GM23248 (cell line): ENCODE results near the gene GALNT13. TPM values are rescaled to one million over a fixed set of nuclear protein-coding genes. Genes with fewer than 3 reads are reported as not detected.

Experiments used
- DNase-seq: peaks from one replicate; pipeline ENCODE4 v3.0.0-alpha.2; 2015
- H2AFZ ChIP-seq: fragments of 200-600 bp; sonication (generic); 2 replicates; pipeline ENCODE4 v1.6.1; 2016; ENCODE audit warnings: antibody characterized with exemption
- H3F3A ChIP-seq: fragments of 200-600 bp; sonication (generic); 2 replicates; pipeline ENCODE4 v1.6.1; 2016; ENCODE audit warnings: mild to moderate bottlenecking, antibody characterized with exemption, mixed run types; ENCODE audit not compliant: insufficient read depth
- H3K27ac ChIP-seq: fragments of 200-600 bp; sonication (generic); 2 replicates; pipeline ENCODE4 v1.5.1; 2016; ENCODE audit warnings: mild to moderate bottlenecking
- H3K27me3 ChIP-seq: fragments of 200-600 bp; sonication (generic); replicated peaks from 2 replicates; pipeline ENCODE4 v1.6.1; 2016; ENCODE audit warnings: mild to moderate bottlenecking; ENCODE audit not compliant: insufficient read depth
- H3K36me3 ChIP-seq: fragments of 200-600 bp; sonication (generic); 2 replicates; pipeline ENCODE4 v1.6.1; 2016; ENCODE audit warnings: low read depth, mild to moderate bottlenecking
- H3K4me1 ChIP-seq: fragments of 200-600 bp; sonication (generic); 2 replicates; pipeline ENCODE4 v1.6.1; 2016; ENCODE audit warnings: mild to moderate bottlenecking; ENCODE audit not compliant: insufficient read depth
- H3K4me2 ChIP-seq: fragments of 200-600 bp; sonication (generic); one replicate; pipeline ENCODE4 v1.6.1; 2016; ENCODE audit warnings: mild to moderate bottlenecking; ENCODE audit not compliant: unreplicated experiment
- H3K4me3 ChIP-seq: fragments of 200-600 bp; sonication (generic); 2 replicates; pipeline ENCODE4 v1.5.1; 2016; ENCODE audit warnings: mild to moderate bottlenecking
- H3K79me2 ChIP-seq: fragments of 200-600 bp; sonication (generic); 2 replicates; pipeline ENCODE4 v1.6.1; 2016; ENCODE audit warnings: mild to moderate bottlenecking; ENCODE audit not compliant: insufficient read depth
- H3K9ac ChIP-seq: fragments of 200-600 bp; sonication (generic); 2 replicates; pipeline ENCODE4 v1.6.1; 2016; ENCODE audit warnings: mild to moderate bottlenecking
- H3K9me2 ChIP-seq: fragments of 200-600 bp; sonication (generic); 2 replicates; pipeline ENCODE4 v1.6.1; 2016; ENCODE audit warnings: mixed run types, mild to moderate bottlenecking, moderate library complexity; ENCODE audit not compliant: insufficient read depth
- H3K9me3 ChIP-seq: fragments of 200-600 bp; sonication (generic); one replicate; pipeline ENCODE4 v1.6.1; 2017; ENCODE audit warnings: low read depth
- H4K20me1 ChIP-seq: fragments of 200-600 bp; sonication (generic); 2 replicates; pipeline ENCODE4 v1.6.0; 2016; ENCODE audit not compliant: insufficient read depth
- EZH2 ChIP-seq: fragments of 200-600 bp; sonication (generic); IDR thresholded peaks from 2 replicates; pipeline ENCODE4 v1.6.1; 2018; ENCODE audit warnings: antibody characterized with exemption, mild to moderate bottlenecking; ENCODE audit not compliant: insufficient read depth, poor library complexity, severe bottlenecking
- EZH2phosphoT487 ChIP-seq: fragments of 200-600 bp; sonication (generic); IDR thresholded peaks from 2 replicates; pipeline ENCODE4 v1.6.1; 2018; ENCODE audit warnings: antibody characterized with exemption, moderate library complexity, mild to moderate bottlenecking, low read depth; ENCODE audit not compliant: insufficient read depth
- WGBS, 2 experiments: methylation state at CpG; one replicate each; pipeline ENCODE4 v1.1.6; 2015 to 2017; ENCODE audit warnings: low lambda C conversion rate in 2 of 2, low coverage in 1 of 2; ENCODE audit errors: missing lambda C conversion rate in 2 of 2; 5-methylcytosine and 5-hydroxymethylcytosine counted together
- in situ Hi-C: fragments of 300-500 bp; cut with MboI; formaldehyde crosslinking; loops from 2 replicates; pipeline ENCODE4 v1.15.0; 2020
- polyA plus RNA-seq: library from polyadenylated mRNA; unstranded; fragments of >200 nt; fragmentation: Nextera tagmentation; extraction: Ambion mirVana; gene quantifications from 2 replicates; pipeline ENCODE4 v1.2.1, GENCODE V29; 2016
- total RNA-seq: library from RNA; depleted of rRNA; stranded (reverse); fragments of >200 nt; shearing (Covaris generic); gene quantifications from 2 replicates; pipeline ENCODE4 v1.2.3, GENCODE V29; 2014

The GALNT13 gene
- total and polyA plus RNA-seq, 2 experiments from 2014 or later, result 0.11 TPM; not detected in 1

GRCh38 chr2:153858250-153858649, 13.5 kb upstream of the GALNT13 start:
- no peak overlapping the region for H3K27ac ChIP-seq
- H3K9ac ChIP-seq, result no peak overlapping the region
- H3K4me2 ChIP-seq, result no peak overlapping the region
- TF ChIP-seq EZH2phosphoT487, result no peak
- TF ChIP-seq EZH2, result no peak
- no peaks in the 10 kb centered on the region for H3K4me1 ChIP-seq
- H4K20me1 ChIP-seq, result no peaks in the 10 kb centered on the region
- in situ Hi-C loops, result no loop called here
- no peaks in the 10 kb centered on the region for H3K36me3 ChIP-seq
- no peak overlapping the region for H2AFZ ChIP-seq
- no peak for DNase-seq
- 37 to 42% methylated on average over 1 of the region's 1 CpG for WGBS, 2 experiments
- no peak overlapping the region for H3K4me3 ChIP-seq
- H3K9me2 ChIP-seq, result no peaks in the 10 kb centered on the region
- no peaks in the 10 kb centered on the region for H3K9me3 ChIP-seq
- H3K27me3 ChIP-seq, result no peaks in the 10 kb centered on the region
- H3F3A ChIP-seq, result no peaks in the 10 kb centered on the region
- no peaks in the 10 kb centered on the region for H3K79me2 ChIP-seq

GRCh38 chr2:153864022-153864421, 7.7 kb upstream of the GALNT13 start:
- no peaks in the 10 kb centered on the region for H3K9me3 ChIP-seq
- no peak overlapping the region for H3K9ac ChIP-seq
- no peaks in the 10 kb centered on the region for H3K4me1 ChIP-seq
- no peaks in the 10 kb centered on the region for H4K20me1 ChIP-seq
- H3K27me3 ChIP-seq, result no peaks in the 10 kb centered on the region
- 2 to 3% methylated on average over 2 of the region's 2 CpGs for WGBS, 2 experiments
- no peak overlapping the region for H3K4me2 ChIP-seq
- H3K79me2 ChIP-seq, result no peaks in the 10 kb centered on the region
- no peaks in the 10 kb centered on the region for H3F3A ChIP-seq
- no peak overlapping the region for H2AFZ ChIP-seq
- H3K27ac ChIP-seq, result no peak overlapping the region
- in situ Hi-C loops, result no loop called here
- DNase-seq, result no peak
- H3K36me3 ChIP-seq, result no peaks in the 10 kb centered on the region
- H3K9me2 ChIP-seq, result no peaks in the 10 kb centered on the region
- no peak for TF ChIP-seq EZH2phosphoT487
- TF ChIP-seq EZH2, result no peak
- no peak overlapping the region for H3K4me3 ChIP-seq

- in situ Hi-C loops, result no loop called here
- no peak overlapping the region for H3K4me3 ChIP-seq
Measured at GRCh38 chr2:153866595-153866994, 5.1 kb upstream of the GALNT13 start.

GRCh38 chr2:153870308-153870707, 1.4 kb upstream of the GALNT13 start:
- Histone ChIP-seq H3K9me3 (no peaks in the 10 kb centered on the region), H2AFZ (no peak overlapping the region), H3K36me3 (no peaks in the 10 kb centered on the region), H3K4me3 (no peak overlapping the region), H3K4me1 (no peaks in the 10 kb centered on the region), H4K20me1 (no peaks in the 10 kb centered on the region), H3K9ac (no peak overlapping the region), H3K27me3 (peaks cover 27% of the 10 kb centered on the region), H3K79me2 (no peaks in the 10 kb centered on the region), H3F3A (no peaks in the 10 kb centered on the region), H3K4me2 (no peak overlapping the region), H3K9me2 (no peaks in the 10 kb centered on the region), H3K27ac (no peak overlapping the region)
- DNase-seq, result peak; percentile 7
- WGBS, 2 experiments, result 38 to 43% methylated on average over 3 of the region's 3 CpGs
- in situ Hi-C loops, result no loop called here
- TF ChIP-seq EZH2, result no peak
- no peak for TF ChIP-seq EZH2phosphoT487

More at GRCh38 chr2:153866595-153866994, 5.1 kb upstream of the GALNT13 start:
- H3K36me3 ChIP-seq, result no peaks in the 10 kb centered on the region
- H4K20me1 ChIP-seq, result no peaks in the 10 kb centered on the region
- H3K79me2 ChIP-seq, result no peaks in the 10 kb centered on the region
- H3K27ac ChIP-seq, result no peak overlapping the region
- no peak overlapping the region for H3K9ac ChIP-seq
- no peaks in the 10 kb centered on the region for H3F3A ChIP-seq
- no peak for DNase-seq
- no peak for TF ChIP-seq EZH2phosphoT487
- TF ChIP-seq EZH2, result no peak
- no peak overlapping the region for H2AFZ ChIP-seq
- H3K9me3 ChIP-seq, result no peaks in the 10 kb centered on the region
- peaks cover 14% of the 10 kb centered on the region for H3K27me3 ChIP-seq
- H3K4me2 ChIP-seq, result no peak overlapping the region
- no peaks in the 10 kb centered on the region for H3K4me1 ChIP-seq
- no peaks in the 10 kb centered on the region for H3K9me2 ChIP-seq

- Histone ChIP-seq H4K20me1 (no peaks in the 10 kb centered on the region), H3F3A (no peaks in the 10 kb centered on the region), H3K4me2 (no peak overlapping the region), H3K27me3 (peaks cover 27% of the 10 kb centered on the region), H3K9ac (no peak overlapping the region), H2AFZ (no peak overlapping the region), H3K4me1 (no peaks in the 10 kb centered on the region), H3K9me2 (no peaks in the 10 kb centered on the region), H3K27ac (no peak overlapping the region), H3K36me3 (no peaks in the 10 kb centered on the region), H3K79me2 (no peaks in the 10 kb centered on the region), H3K4me3 (peak overlapping the region; percentile 40), H3K9me3 (no peaks in the 10 kb centered on the region)
- in situ Hi-C loops, result no loop called here
- TF ChIP-seq EZH2 (peak; percentile 62), EZH2phosphoT487 (no peak)
- peak; percentile 1 for DNase-seq
- 2 to 3% methylated on average over 49 to 53 of the region's 56 CpGs for WGBS, 2 experiments
Measured at GRCh38 chr2:153872311-153873051, 759 bp downstream of the GALNT13 start.
